Astrocyte (in vitro differentiated cells and primary cell): ENCODE measurements around the gene NUP133. TPM values are rescaled to one million over a fixed set of nuclear protein-coding genes. Genes with fewer than 3 reads are reported as not detected.

Source experiments
- DNase-seq: peaks from one replicate; pipeline ENCODE4 v3.0.0-alpha.2; 2010; ENCODE audit warnings: low read depth
- FAIRE-seq: peaks from 2 replicates; lab custom pipeline; 2011; peaks lifted over from hg19 to GRCh38; lab: Jason Lieb, UNC
- H2AFZ ChIP-seq: 2 replicates; pipeline ENCODE4 v1.6.0; 2012; ENCODE audit warnings: low read depth, low read length, inconsistent platforms
- H3K27ac ChIP-seq: 2 replicates; pipeline ENCODE4 v1.5.1; 2011; ENCODE audit warnings: low read depth, low read length, inconsistent platforms
- H3K27me3 ChIP-seq: 2 replicates; pipeline ENCODE4 v1.6.0; 2011; ENCODE audit warnings: low read length, inconsistent platforms; ENCODE audit not compliant: insufficient read depth
- H3K36me3 ChIP-seq: 2 replicates; pipeline ENCODE4 v1.5.1; 2011; ENCODE audit warnings: low read length, inconsistent platforms; ENCODE audit not compliant: insufficient read depth
- H3K4me1 ChIP-seq: 2 replicates; pipeline ENCODE4 v1.5.1; 2011; ENCODE audit warnings: low read length, inconsistent platforms; ENCODE audit not compliant: insufficient read depth
- H3K4me2 ChIP-seq: 2 replicates; pipeline ENCODE4 v1.6.0; 2012; ENCODE audit warnings: low read length, inconsistent platforms
- H3K4me3 ChIP-seq: 2 replicates; pipeline ENCODE4 v1.5.1; 2011; ENCODE audit warnings: low read depth, mild to moderate bottlenecking, low read length, inconsistent platforms; ENCODE audit not compliant: insufficient read depth
- H3K79me2 ChIP-seq: 2 replicates; pipeline ENCODE4 v1.6.0; 2012; ENCODE audit warnings: mild to moderate bottlenecking, low read length, inconsistent platforms; ENCODE audit not compliant: insufficient read depth
- H3K9ac ChIP-seq: 2 replicates; pipeline ENCODE4 v1.6.0; 2012; ENCODE audit warnings: mild to moderate bottlenecking, low read length, inconsistent platforms
- H3K9me3 ChIP-seq: 2 replicates; pipeline ENCODE4 v1.5.1; 2012; ENCODE audit warnings: low read depth, mild to moderate bottlenecking, low read length, inconsistent platforms; ENCODE audit not compliant: insufficient read depth
- H4K20me1 ChIP-seq: 2 replicates; pipeline ENCODE4 v1.6.0; 2012; ENCODE audit warnings: low read length, inconsistent platforms; ENCODE audit not compliant: insufficient read depth
- H3K27ac Mint-ChIP-seq: one replicate; pipeline ENCODE4 v1.8.0; 2021; ENCODE audit warnings: mild to moderate bottlenecking, mixed read lengths; ENCODE audit not compliant: unreplicated experiment
- H3K27me3 Mint-ChIP-seq: one replicate; pipeline ENCODE4 v1.8.0; 2021; ENCODE audit warnings: low read depth, mixed read lengths; ENCODE audit not compliant: unreplicated experiment
- H3K36me3 Mint-ChIP-seq: one replicate; pipeline ENCODE4 v1.8.0; 2021; ENCODE audit warnings: low read depth, mixed read lengths; ENCODE audit not compliant: unreplicated experiment
- H3K4me1 Mint-ChIP-seq: one replicate; pipeline ENCODE4 v1.8.0; 2021; ENCODE audit warnings: low read depth, mixed read lengths; ENCODE audit not compliant: unreplicated experiment
- H3K4me3 Mint-ChIP-seq: one replicate; pipeline ENCODE4 v1.8.0; 2021; ENCODE audit warnings: mild to moderate bottlenecking, moderate library complexity, mixed read lengths; ENCODE audit not compliant: unreplicated experiment
- H3K9me3 Mint-ChIP-seq: one replicate; pipeline ENCODE4 v1.8.0; 2021; ENCODE audit warnings: mild to moderate bottlenecking, mixed read lengths; ENCODE audit not compliant: unreplicated experiment
- CTCF ChIP-seq: IDR thresholded peaks from 2 replicates; pipeline ENCODE4 v1.5.1; 2011; ENCODE audit warnings: low read depth, mild to moderate bottlenecking, inconsistent platforms, low read length, moderate library complexity; ENCODE audit not compliant: insufficient read depth
- EZH2 ChIP-seq: IDR thresholded peaks from 2 replicates; pipeline ENCODE4 v1.6.1; 2012; ENCODE audit warnings: mild to moderate bottlenecking, low read length, inconsistent platforms; ENCODE audit not compliant: insufficient read depth
- total RNA-seq: library from RNA; stranded (reverse); gene quantifications from 2 replicates; pipeline ENCODE4 v1.2.1, GENCODE V29; 2021

Gene NUP133
- total RNA-seq, 1 donor from 2014 or later: 35.1 TPM

- H3K79me2 ChIP-seq: no peaks in the 10 kb centered on the region
- no peaks in the 10 kb centered on the region for H3K4me1 ChIP-seq
- no peak overlapping the region for H3K27ac ChIP-seq
- Mint-ChIP-seq H3K27me3 (no peaks in the 10 kb centered on the region), H3K9me3 (no peaks in the 10 kb centered on the region), H3K4me3 (no peak overlapping the region), H3K4me1 (no peaks in the 10 kb centered on the region), H3K27ac (no peak overlapping the region), H3K36me3 (peaks cover 16% of the 10 kb centered on the region)
- H3K4me3 ChIP-seq: no peak overlapping the region
- H4K20me1 ChIP-seq: peaks cover 5% of the 10 kb centered on the region
- no peak overlapping the region for H3K4me2 ChIP-seq
- H3K9ac ChIP-seq: no peak overlapping the region
- TF ChIP-seq CTCF: no peak
- H3K36me3 ChIP-seq: peaks cover 24% of the 10 kb centered on the region
- H2AFZ ChIP-seq: no peak overlapping the region
- FAIRE-seq (no peak), DNase-seq (no peak)
- no peaks in the 10 kb centered on the region for H3K9me3 ChIP-seq
- no peaks in the 10 kb centered on the region for H3K27me3 ChIP-seq
These were observed 31.8 kb upstream of the NUP133 start for GRCh38 chr1:229539863-229540506.

- H3K27ac Mint-ChIP-seq: no peak overlapping the region
- H3K36me3 Mint-ChIP-seq: peaks cover 13% of the 10 kb centered on the region
- Histone ChIP-seq H3K79me2 (no peaks in the 10 kb centered on the region), H3K4me1 (no peaks in the 10 kb centered on the region), H3K9me3 (no peaks in the 10 kb centered on the region), H3K4me2 (no peak overlapping the region), H3K36me3 (peaks cover 24% of the 10 kb centered on the region), H4K20me1 (peaks cover 4% of the 10 kb centered on the region), H3K9ac (no peak overlapping the region), H3K4me3 (no peak overlapping the region), H2AFZ (no peak overlapping the region), H3K27ac (no peak overlapping the region), H3K27me3 (no peaks in the 10 kb centered on the region)
- DNase-seq (no peak), FAIRE-seq (no peak)
- no peaks in the 10 kb centered on the region for H3K9me3 Mint-ChIP-seq
- H3K4me1 Mint-ChIP-seq: no peaks in the 10 kb centered on the region
- H3K4me3 Mint-ChIP-seq: no peak overlapping the region
- no peaks in the 10 kb centered on the region for H3K27me3 Mint-ChIP-seq
- no peak for TF ChIP-seq EZH2
- no peak for TF ChIP-seq CTCF
These were observed 30.8 kb upstream of the NUP133 start for GRCh38 chr1:229538945-229539344.

GRCh38 chr1:229537894-229538293 is 29.8 kb upstream of the NUP133 start:
- no peaks in the 10 kb centered on the region for H3K27me3 Mint-ChIP-seq
- H3K9me3 Mint-ChIP-seq: no peaks in the 10 kb centered on the region
- Histone ChIP-seq H3K9ac (no peak overlapping the region), H3K27ac (no peak overlapping the region), H3K4me3 (no peak overlapping the region), H3K36me3 (peaks cover 24% of the 10 kb centered on the region), H2AFZ (no peak overlapping the region), H3K4me2 (no peak overlapping the region), H4K20me1 (no peaks in the 10 kb centered on the region), H3K4me1 (no peaks in the 10 kb centered on the region), H3K27me3 (no peaks in the 10 kb centered on the region), H3K79me2 (no peaks in the 10 kb centered on the region), H3K9me3 (no peaks in the 10 kb centered on the region)
- H3K4me1 Mint-ChIP-seq: no peaks in the 10 kb centered on the region
- H3K27ac Mint-ChIP-seq: no peak overlapping the region
- H3K4me3 Mint-ChIP-seq: no peak overlapping the region
- TF ChIP-seq EZH2 (no peak), CTCF (no peak)
- FAIRE-seq (no peak), DNase-seq (no peak)
- peaks cover 14% of the 10 kb centered on the region for H3K36me3 Mint-ChIP-seq
